GM23338 (cell line): Measurements from ENCODE around the gene HCLS1. TPM values are rescaled to one million over a fixed set of nuclear protein-coding genes. Genes with fewer than 3 reads are reported as not detected.

Source experiments
- ATAC-seq: fragments of 200-7000 bp; cut with Tn5 transposase; 3 replicates; pipeline ENCODE4 v1.9.1; 2020
- DNase-seq: peaks from one replicate; pipeline ENCODE4 v3.0.0-alpha.2; 2015; ENCODE audit warnings: low spot score
- H2AFZ ChIP-seq: fragments of 200-600 bp; sonication (generic); 2 replicates; pipeline ENCODE4 v1.8.0; 2016; ENCODE audit warnings: antibody characterized with exemption, mild to moderate bottlenecking, moderate library complexity
- H3F3A ChIP-seq: fragments of 200-600 bp; sonication (generic); replicated peaks from 2 replicates; pipeline ENCODE4 v1.8.0; 2017; ENCODE audit warnings: antibody characterized with exemption, mixed run types, low read depth
- H3K27ac ChIP-seq: fragments of 200-600 bp; sonication (generic); 2 replicates; pipeline ENCODE4 v1.6.1; 2016; ENCODE audit warnings: low read depth
- H3K27me3 ChIP-seq: fragments of 200-600 bp; sonication (generic); 2 replicates; pipeline ENCODE4 v1.8.0; 2016; ENCODE audit warnings: mild to moderate bottlenecking, mixed run types, moderate library complexity; ENCODE audit not compliant: insufficient read depth
- H3K36me3 ChIP-seq: fragments of 200-600 bp; sonication (generic); 2 replicates; pipeline ENCODE4 v1.8.0; 2016; ENCODE audit warnings: mild to moderate bottlenecking; ENCODE audit not compliant: insufficient read depth
- H3K4me1 ChIP-seq: fragments of 200-600 bp; sonication (generic); 2 replicates; pipeline ENCODE4 v1.8.0; 2016; ENCODE audit warnings: mild to moderate bottlenecking, moderate library complexity; ENCODE audit not compliant: insufficient read depth
- H3K4me2 ChIP-seq: fragments of 200-600 bp; sonication (generic); 2 replicates; pipeline ENCODE4 v1.7.1; 2017; ENCODE audit warnings: mixed run types
- H3K4me3 ChIP-seq: fragments of 200-600 bp; sonication (generic); 2 replicates; pipeline ENCODE4 v1.6.1; 2016; ENCODE audit warnings: mixed run types
- H3K79me2 ChIP-seq: fragments of 200-600 bp; sonication (generic); replicated peaks from 2 replicates; pipeline ENCODE4 v1.8.0; 2017; ENCODE audit warnings: mild to moderate bottlenecking; ENCODE audit not compliant: insufficient read depth
- H3K9me2 ChIP-seq: fragments of 200-600 bp; sonication (generic); 2 replicates; pipeline ENCODE4 v1.8.0; 2017; ENCODE audit not compliant: insufficient read depth
- H4K20me1 ChIP-seq: fragments of 200-600 bp; sonication (generic); replicated peaks from 2 replicates; pipeline ENCODE4 v1.8.0; 2017; ENCODE audit warnings: mild to moderate bottlenecking; ENCODE audit not compliant: insufficient read depth
- H3K27ac Mint-ChIP-seq: 2 replicates; pipeline ENCODE4 v1.8.0; 2020; ENCODE audit warnings: inconsistent platforms, mild to moderate bottlenecking, moderate library complexity, mixed read lengths
- H3K27me3 Mint-ChIP-seq: 3 replicates; pipeline ENCODE4 v1.8.0; 2022; ENCODE audit warnings: low read depth, mild to moderate bottlenecking, moderate library complexity, mixed read lengths, inconsistent platforms; ENCODE audit not compliant: insufficient read depth, poor library complexity
- H3K36me3 Mint-ChIP-seq: 3 replicates; pipeline ENCODE4 v1.8.0; 2021; ENCODE audit warnings: low read depth, mild to moderate bottlenecking, inconsistent platforms, moderate library complexity, mixed read lengths
- H3K4me1 Mint-ChIP-seq: 3 replicates; pipeline ENCODE4 v1.8.0; 2020; ENCODE audit warnings: mild to moderate bottlenecking, inconsistent platforms, mixed read lengths
- H3K4me3 Mint-ChIP-seq: 3 replicates; pipeline ENCODE4 v1.8.0; 2021; ENCODE audit warnings: moderate library complexity, mild to moderate bottlenecking, inconsistent platforms, mixed read lengths
- H3K9me3 Mint-ChIP-seq: 3 replicates; pipeline ENCODE4 v1.8.0; 2020; ENCODE audit warnings: moderate library complexity, mild to moderate bottlenecking, inconsistent platforms, mixed read lengths
- CREB1 ChIP-seq: fragments of 250-450 bp; sonication (Bioruptor Pico); IDR thresholded peaks from 2 replicates; pipeline ENCODE4 v1.5.0; 2020; ENCODE audit warnings: low read depth, mild to moderate bottlenecking, moderate library complexity
- ETS1 ChIP-seq: IDR thresholded peaks from 2 replicates; pipeline ENCODE4 v1.6.1; 2016; ENCODE audit warnings: antibody characterized with exemption
- EZH2 ChIP-seq: fragments of 200-600 bp; sonication (generic); IDR thresholded peaks from one replicate; pipeline ENCODE4 v1.8.0; 2017; ENCODE audit warnings: antibody characterized with exemption, mild to moderate bottlenecking, low read depth; ENCODE audit not compliant: unreplicated experiment
- EZH2phosphoT487 ChIP-seq: fragments of 200-600 bp; sonication (generic); IDR thresholded peaks from one replicate; pipeline ENCODE4 v1.8.1; 2018; ENCODE audit warnings: antibody characterized with exemption; ENCODE audit not compliant: unreplicated experiment
- JUNB ChIP-seq: IDR thresholded peaks from one replicate; pipeline ENCODE4 v1.6.1; 2016; ENCODE audit warnings: antibody characterized with exemption; ENCODE audit not compliant: unreplicated experiment
- NANOG ChIP-seq: IDR thresholded peaks from 2 replicates; pipeline ENCODE4 v1.6.1; 2016; ENCODE audit warnings: antibody characterized with exemption, borderline replicate concordance
- POLR2AphosphoS5 ChIP-seq: IDR thresholded peaks from 2 replicates; pipeline ENCODE4 v1.6.1; 2016; ENCODE audit warnings: antibody characterized with exemption, low read depth
- STAT1 ChIP-seq: IDR thresholded peaks from one replicate; pipeline ENCODE4 v1.6.1; 2016; ENCODE audit warnings: antibody characterized with exemption; ENCODE audit not compliant: unreplicated experiment
- ZNF114 ChIP-seq: fragments of 250-450 bp; sonication (Bioruptor Pico); IDR thresholded peaks from 2 replicates; pipeline ENCODE4 v1.5.0; 2020; ENCODE audit warnings: mild to moderate bottlenecking, moderate library complexity
- ZNF462 ChIP-seq: fragments of 250-450 bp; sonication (Bioruptor Pico); IDR thresholded peaks from 2 replicates; pipeline ENCODE4 v1.5.0; 2020; ENCODE audit warnings: mild to moderate bottlenecking, moderate library complexity
- polyA plus RNA-seq: library from polyadenylated mRNA; unstranded; fragments of >200 nt; fragmentation: Nextera tagmentation; extraction: Ambion mirVana; gene quantifications from 2 replicates; pipeline ENCODE4 v1.2.1, GENCODE V29; 2016
- total RNA-seq: library from RNA; depleted of rRNA; stranded (reverse); fragments of >200 nt; shearing (Covaris generic); gene quantifications from 2 replicates; pipeline ENCODE4 v1.2.3, GENCODE V29; 2014

HCLS1 gene
- total and polyA plus RNA-seq, 2 experiments from 2014 or later: 0.66 to 1.1 TPM

GRCh38 chr3:121661376-121661775 is 673 bp upstream of the HCLS1 start:
- peaks cover 3% of the 10 kb centered on the region; the same call in 1 of the 2 replicates for H3K36me3 ChIP-seq
- DNase-seq (peak; percentile 26), ATAC-seq (no peak)
- peaks cover 10% of the 10 kb centered on the region; the same call in 1 of the 2 replicates for H3K4me1 ChIP-seq
- H3K4me2 ChIP-seq: no peak overlapping the region
- no peaks in the 10 kb centered on the region for H3K27me3 ChIP-seq
- peak overlapping the region; percentile 50; the same call in 1 of the 2 replicates for H3K27ac ChIP-seq
- no peak overlapping the region for H2AFZ ChIP-seq
- peaks cover 9% of the 10 kb centered on the region; the same call in 1 of the 2 replicates for H3K9me2 ChIP-seq
- no peaks in the 10 kb centered on the region for H3K79me2 ChIP-seq
- Mint-ChIP-seq H3K4me3 (no peak overlapping the region), H3K27me3 (peaks cover 5% of the 10 kb centered on the region), H3K36me3 (peaks cover 17% of the 10 kb centered on the region; the same call in 2 of the 3 replicates), H3K27ac (0 out of 2 replicates have a peak overlapping the region, but pooled peaks have one; percentile 33), H3K4me1 (peaks cover 21% of the 10 kb centered on the region), H3K9me3 (no peaks in the 10 kb centered on the region; the same call in 2 of the 3 replicates)
- no peak overlapping the region for H3K4me3 ChIP-seq
- TF ChIP-seq ETS1: no peak
- no peak for TF ChIP-seq CREB1 (CRISPR knock-in tag)
- TF ChIP-seq JUNB: no peak
- TF ChIP-seq EZH2: no peak
- no peak for TF ChIP-seq POLR2AphosphoS5
- no peak for TF ChIP-seq STAT1
- TF ChIP-seq ZNF114 (CRISPR knock-in tag): no peak
- H4K20me1 ChIP-seq: no peaks in the 10 kb centered on the region
- no peaks in the 10 kb centered on the region for H3F3A ChIP-seq

DNA sequence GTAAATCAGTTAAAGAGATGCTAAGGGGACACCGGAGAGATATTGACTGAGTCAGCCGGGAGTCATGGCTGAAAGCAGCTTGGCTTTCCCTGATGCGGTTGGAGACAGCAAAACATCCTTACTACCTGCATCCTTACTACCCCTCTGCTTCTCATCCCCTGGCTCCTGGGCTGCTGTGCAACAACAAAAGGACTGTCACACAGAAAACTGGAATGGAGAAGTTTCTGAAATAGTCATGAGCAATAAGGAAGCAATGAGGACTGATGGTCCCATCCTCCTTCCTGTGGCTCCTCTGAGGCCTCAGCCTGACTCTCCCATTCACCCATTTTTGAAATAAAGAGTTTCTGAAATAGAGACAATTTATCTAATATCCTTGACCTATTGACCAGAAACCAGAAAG is 1.1 kb downstream of the HCLS1 start:
- no peaks in the 10 kb centered on the region; the same call in 2 of the 3 replicates for H3K9me3 Mint-ChIP-seq
- H3K36me3 ChIP-seq: no peaks in the 10 kb centered on the region; the same call in 1 of the 2 replicates
- H3K4me2 ChIP-seq: no peak overlapping the region
- ATAC-seq (no peak), DNase-seq (no peak)
- H3K4me1 ChIP-seq: peaks cover 10% of the 10 kb centered on the region; the same call in 1 of the 2 replicates
- H4K20me1 ChIP-seq: no peaks in the 10 kb centered on the region
- H3F3A ChIP-seq: no peaks in the 10 kb centered on the region
- H3K27me3 ChIP-seq: no peaks in the 10 kb centered on the region
- H3K4me3 Mint-ChIP-seq: no peak overlapping the region
- no peak overlapping the region for H3K4me3 ChIP-seq
- no peaks in the 10 kb centered on the region for H3K79me2 ChIP-seq
- no peak overlapping the region for H3K27ac ChIP-seq
- H3K9me2 ChIP-seq: peaks cover 9% of the 10 kb centered on the region; the same call in 1 of the 2 replicates
- H3K36me3 Mint-ChIP-seq: peaks cover 10% of the 10 kb centered on the region; the same call in 2 of the 3 replicates
- peaks cover 21% of the 10 kb centered on the region for H3K4me1 Mint-ChIP-seq
- H3K27me3 Mint-ChIP-seq: peaks cover 5% of the 10 kb centered on the region
- no peak overlapping the region for H2AFZ ChIP-seq
- no peak overlapping the region for H3K27ac Mint-ChIP-seq
- TF ChIP-seq NANOG (no peak), ZNF462 (no peak), EZH2 (no peak), ETS1 (no peak), EZH2phosphoT487 (no peak), STAT1 (no peak)
